ENCODE results near the gene CLHC1. TPM values are rescaled to one million over a fixed set of nuclear protein-coding genes. Genes with fewer than 3 reads are reported as not detected.
A peak's percentile ranks its signal among the peaks of the same experiment; 100 is the strongest.

CLHC1 gene
- total RNA-seq, 4 donors from 2014 or later = 3.4 to 15.0 (median 6.4) TPM

GRCh38 chr2:55169359-55169758, 62.7 kb downstream of the CLHC1 start:
- peak overlapping the region in 3 of 4 donors; percentile 67 to 74 (median 70) for H3K27ac ChIP-seq (replicated peaks in 1 of 4)
- peaks cover 9 to 63% (median 56%) of the 10 kb centered on the region in 4 donors for H3K4me1 ChIP-seq
- no peak for DNase-seq (ENCODE audit: extremely low spot score)
- intact Hi-C loops (cut with DNase I) = loop anchor here (2.0 to 10.0 kb wide), 3 partner anchors 57 to 155 kb away; no protein-coding TSS in a partner anchor
- H3K27me3 ChIP-seq = no peaks in the 10 kb centered on the region
- TF ChIP-seq EP300 (IDR thresholded peaks at IDR 0.05) (no peak), CTCF (IDR thresholded peaks at IDR 0.05) (no peak), POLR2A (IDR thresholded peaks at IDR 0.05; ENCODE audit: low read depth) (no peak)
- no peak overlapping the region for H3K4me3 ChIP-seq
- H3K36me3 ChIP-seq = no peaks in the 10 kb centered on the region
- 79% methylated on average over 1 of the region's 1 CpG for WGBS
- H3K9me3 ChIP-seq = no peaks in the 10 kb centered on the region

GRCh38 chr2:55168221-55169154, 63.6 kb downstream of the CLHC1 start:
- H3K9me3 ChIP-seq = no peaks in the 10 kb centered on the region
- H3K27ac ChIP-seq (replicated peaks in 1 of 4) = peak overlapping the region; percentile 67 to 74 (median 70)
- H3K4me1 ChIP-seq = peaks cover 9 to 67% (median 61%) of the 10 kb centered on the region in 4 donors
- H3K4me3 ChIP-seq = no peak overlapping the region
- peak; percentile 81 for DNase-seq (ENCODE audit: extremely low spot score)
- H3K36me3 ChIP-seq = no peaks in the 10 kb centered on the region
- H3K27me3 ChIP-seq = no peaks in the 10 kb centered on the region
- intact Hi-C loops (cut with DNase I) = loop anchor here (2.0 to 10.0 kb wide), 3 partner anchors 56 to 154 kb away; no protein-coding TSS in a partner anchor
- WGBS = 11% methylated on average over 6 of the region's 6 CpGs
- TF ChIP-seq CTCF (IDR thresholded peaks at IDR 0.05) (peak; percentile 68 to 85 (median 73)), POLR2AphosphoS5 (IDR thresholded peaks at IDR 0.05) (peak; percentile 38 to 50), EP300 (IDR thresholded peaks at IDR 0.05) (no peak)

GRCh38 chr2:55165626-55166025, 66.5 kb downstream of the CLHC1 start:
- peak overlapping the region; percentile 7 to 59 (median 46) for H3K27ac ChIP-seq (replicated peaks in 1 of 4)
- no peak for TF ChIP-seq POLR2A (IDR thresholded peaks at IDR 0.05; ENCODE audit: low read depth)
- TF ChIP-seq POLR2AphosphoS5 (IDR thresholded peaks at IDR 0.05) = no peak
- TF ChIP-seq EP300 (IDR thresholded peaks at IDR 0.05) = no peak
- TF ChIP-seq CTCF (IDR thresholded peaks at IDR 0.05) = no peak
- peaks cover 9 to 90% (median 71%) of the 10 kb centered on the region in 4 donors for H3K4me1 ChIP-seq
- H3K4me3 ChIP-seq = no peak overlapping the region
- DNase-seq (ENCODE audit: extremely low spot score) = peak; percentile 88
- H3K9me3 ChIP-seq = no peaks in the 10 kb centered on the region
- H3K36me3 ChIP-seq = no peaks in the 10 kb centered on the region
- WGBS = 88% methylated on average over 1 of the region's 1 CpG
- no peaks in the 10 kb centered on the region for H3K27me3 ChIP-seq
- intact Hi-C loops (cut with DNase I) = loop anchor here (5.0 to 10.0 kb wide), 2 partner anchors 53 to 151 kb away; no protein-coding TSS in a partner anchor

- no peaks in the 10 kb centered on the region for H3K27me3 ChIP-seq
- WGBS = 64% methylated on average over 12 of the region's 12 CpGs
- H3K27ac ChIP-seq (replicated peaks in 1 of 4) = peak overlapping the region; percentile 35 to 62 (median 58)
- intact Hi-C loops (cut with DNase I) = loop anchor here (5.0 to 10.0 kb wide), 2 partner anchors 53 to 150 kb away; no protein-coding TSS in a partner anchor
- no peaks in the 10 kb centered on the region for H3K9me3 ChIP-seq
- no peak overlapping the region for H3K4me3 ChIP-seq
- no peaks in the 10 kb centered on the region for H3K36me3 ChIP-seq
- peak; percentile 77 for DNase-seq (ENCODE audit: extremely low spot score)
- peaks cover 10 to 94% (median 73%) of the 10 kb centered on the region in 4 donors for H3K4me1 ChIP-seq
- TF ChIP-seq CTCF (IDR thresholded peaks at IDR 0.05) (no peak), POLR2A (IDR thresholded peaks at IDR 0.05; ENCODE audit: low read depth) (no peak), EP300 (IDR thresholded peaks at IDR 0.05) (no peak), POLR2AphosphoS5 (IDR thresholded peaks at IDR 0.05) (no peak)
Observed at GRCh38 chr2:55164534-55165480, 67.3 kb downstream of the CLHC1 start.
